ENCODE measurements around the gene TPCN1. TPM values are rescaled to one million over a fixed set of nuclear protein-coding genes. Genes with fewer than 3 reads are reported as not detected.

The TPCN1 gene
- polyA plus RNA-seq, 1 of the 3 experiments (the other 2 are of a cell fraction), result 15.7 TPM

- H3K27ac ChIP-seq (ENCODE audit: low read depth in 2 of 2, low read length in 1 of 2), result peak overlapping the region in 1 of 2 experiments; percentile 2; a peak in 1 of 4 replicates
These were observed 9.3 kb downstream of the TPCN1 start for GRCh38 chr12:113230315-113231234.

GRCh38 chr12:113231235-113232088, 10.2 kb downstream of the TPCN1 start:
- no peak for DNase-seq
- WGBS (ENCODE audit: low lambda C conversion rate), result 74% methylated on average over 8 of the region's 8 CpGs
- Histone ChIP-seq H3K4me3 (ENCODE audit: low read depth in 2 of 2, low read length in 1 of 2) (no peak overlapping the region), H2AFZ (ENCODE audit: low read depth) (no peak overlapping the region), H3K36me3 (replicated peaks in 1 of 2; ENCODE audit: control insufficient read depth in 1 of 2, insufficient read depth in 2 of 2, low read length in 1 of 2) (peaks cover 4 to 8% of the 10 kb centered on the region in 2 experiments), H3K27ac (ENCODE audit: low read depth in 2 of 2, low read length in 1 of 2) (peak overlapping the region; percentile 7 to 60; a peak in 2 of 4 replicates), H3K9me3 (no peaks in the 10 kb centered on the region), H3K9me2 (no peaks in the 10 kb centered on the region), H3K79me2 (ENCODE audit: insufficient read depth) (no peaks in the 10 kb centered on the region), H3K4me1 (ENCODE audit: control insufficient read depth in 1 of 2, insufficient read depth in 2 of 2, low read depth in 1 of 2, low read length in 1 of 2) (peaks cover 2 to 5% of the 10 kb centered on the region in 2 experiments; a peak in 2 of 4 replicates), H3K4me2 (no peak overlapping the region), H3K27me3 (ENCODE audit: insufficient read depth) (no peaks in the 10 kb centered on the region), H4K20me1 (ENCODE audit: insufficient read depth) (no peaks in the 10 kb centered on the region), H3K9ac (no peak overlapping the region), H3F3A (replicated peaks; ENCODE audit: insufficient read depth) (peaks cover 3% of the 10 kb centered on the region)
- ChIA-PET POLR2A (interaction anchor here (0.6 kb wide), 1 partner anchor 33 kb away, joined by 3 read pairs; no protein-coding TSS in a partner anchor), CTCF (interaction anchor here (1.6 kb wide), 1 partner anchor 14 kb away, joined by 3 read pairs; no protein-coding TSS in a partner anchor)
- peak; percentile 31; the same call in 1 of the 2 replicates for TF ChIP-seq TCF12 (IDR thresholded peaks at IDR 0.05)
- no peak for TF ChIP-seq CHD2 (IDR thresholded peaks at IDR 0.05; ENCODE audit: low read length, partially characterized antibody)
- TF ChIP-seq RXRA (IDR thresholded peaks at IDR 0.05; ENCODE audit: borderline replicate concordance, low read depth), result no peak
- TF ChIP-seq PBX3 (IDR thresholded peaks at IDR 0.05), result peak; percentile 43
- TF ChIP-seq NFIC (IDR thresholded peaks at IDR 0.05; ENCODE audit: borderline replicate concordance), result peak; percentile 12; the same call in 1 of the 2 replicates
- TF ChIP-seq FOSL2 (IDR thresholded peaks at IDR 0.05; ENCODE audit: borderline replicate concordance, low read depth), result peak; percentile 62; the same call in 1 of the 2 replicates
- TF ChIP-seq EZH2phosphoT487 (IDR thresholded peaks at IDR 0.05; ENCODE audit: borderline replicate concordance, low read depth), result no peak
- TF ChIP-seq USF2 (IDR thresholded peaks at IDR 0.05; ENCODE audit: borderline replicate concordance, low read depth, low read length), result no peak
- 0 out of 2 replicates have a peak, but pooled peaks have one; percentile 39 for TF ChIP-seq JUND (IDR thresholded peaks at IDR 0.05)
- no peak for TF ChIP-seq POLR2AphosphoS5 (IDR thresholded peaks at IDR 0.05; ENCODE audit: low read depth, low read length)
- TF ChIP-seq FOXM1 (IDR thresholded peaks at IDR 0.05; ENCODE audit: low read depth), result no peak

More at GRCh38 chr12:113230315-113231234, 9.3 kb downstream of the TPCN1 start:
- CTCF ChIA-PET, result interaction anchor here (1.4 to 1.6 kb wide), 2 partner anchors 15 to 33 kb away, joined by 3 to 4 read pairs; no protein-coding TSS in a partner anchor
- Histone ChIP-seq H3K36me3 (replicated peaks in 1 of 2; ENCODE audit: control insufficient read depth in 1 of 2, insufficient read depth in 2 of 2, low read length in 1 of 2) (peaks cover 4 to 8% of the 10 kb centered on the region in 2 experiments), H3F3A (replicated peaks; ENCODE audit: insufficient read depth) (peaks cover 3% of the 10 kb centered on the region), H3K79me2 (ENCODE audit: insufficient read depth) (no peaks in the 10 kb centered on the region), H3K9me3 (no peaks in the 10 kb centered on the region), H3K4me1 (ENCODE audit: control insufficient read depth in 1 of 2, insufficient read depth in 2 of 2, low read depth in 1 of 2, low read length in 1 of 2) (peaks cover 2 to 5% of the 10 kb centered on the region in 2 experiments; a peak in 2 of 4 replicates), H3K4me2 (no peak overlapping the region), H3K9ac (no peak overlapping the region), H4K20me1 (ENCODE audit: insufficient read depth) (no peaks in the 10 kb centered on the region), H2AFZ (ENCODE audit: low read depth) (no peak overlapping the region), H3K27me3 (ENCODE audit: insufficient read depth) (no peaks in the 10 kb centered on the region), H3K4me3 (ENCODE audit: low read depth in 2 of 2, low read length in 1 of 2) (no peak overlapping the region), H3K9me2 (no peaks in the 10 kb centered on the region)
- TF ChIP-seq EP300 (IDR thresholded peaks at IDR 0.05; ENCODE audit: borderline replicate concordance in 1 of 2, low read depth in 1 of 2, low read length in 1 of 2) (no peak), USF2 (IDR thresholded peaks at IDR 0.05; ENCODE audit: borderline replicate concordance, low read depth, low read length) (no peak), USF1 (IDR thresholded peaks at IDR 0.05; ENCODE audit: borderline replicate concordance, low read depth) (no peak), EZH2phosphoT487 (IDR thresholded peaks at IDR 0.05; ENCODE audit: borderline replicate concordance, low read depth) (no peak), GABPA (IDR thresholded peaks at IDR 0.05; ENCODE audit: low read depth) (no peak), RXRA (IDR thresholded peaks at IDR 0.05; ENCODE audit: borderline replicate concordance, low read depth) (no peak), CHD2 (IDR thresholded peaks at IDR 0.05; ENCODE audit: low read length, partially characterized antibody) (no peak), TAF1 (IDR thresholded peaks at IDR 0.05; ENCODE audit: borderline replicate concordance, low read depth, low read length) (no peak)
- 97% methylated on average over 11 of the region's 15 CpGs for WGBS (ENCODE audit: low lambda C conversion rate)
- DNase-seq, result no peak
- POLR2A ChIA-PET, result interaction anchor here (0.6 kb wide), 1 partner anchor 34 kb away, joined by 3 read pairs; no protein-coding TSS in a partner anchor
